K562 (cell line): ENCODE measurements around the gene TIGD4. TPM values are rescaled to one million over a fixed set of nuclear protein-coding genes. Genes with fewer than 3 reads are reported as not detected.

Experiments
- ATAC-seq: fragments of 200-7000 bp; cut with Tn5 transposase; 3 replicates; pipeline ENCODE4 v1.9.1; 2020; ENCODE audit warnings: moderate library complexity
- BruUV-seq: library from RNA; stranded (reverse); fragments of 400-500 nt; replicated peaks from 2 replicates; lab custom pipeline; 2021; lab: Mats Ljungman, UMichigan
- CTCF ChIA-PET: fragments of 300-600 bp; formaldehyde crosslinking; extraction: SDS; loops from one replicate; lab custom pipeline; 2021; ENCODE audit warnings: low intra/inter-chr PET ratio; lab: Yijun Ruan, JAX
- POLR2A ChIA-PET: fragments of 300-600, 350-650 bp; sonication (Branson Sonifier 250); formaldehyde crosslinking; extraction: SDS; loops from one replicate; lab custom pipeline; 2021; ENCODE audit warnings: antibody characterized with exemption, inconsistent platforms; lab: Yijun Ruan, JAX
- DNase-seq, 4 experiments: peaks; one replicate each; pipeline versions ENCODE4 v3.0.0 to v3.0.0-alpha.2; 2011 to 2018; ENCODE audit warnings: low spot score in 3 of 4, mixed read lengths in 3 of 4; ENCODE audit errors: extremely low read depth in 1 of 4
- FAIRE-seq: peaks from 2 replicates; lab custom pipeline; 2011; peaks lifted over from hg19 to GRCh38; lab: Jason Lieb, UNC
- H2AFZ ChIP-seq: 2 replicates; pipeline ENCODE4 v1.6.0; 2011; ENCODE audit warnings: low read depth, low read length, control low read depth, inconsistent platforms
- H3K27ac ChIP-seq: fragments of 200-600 bp; 3 replicates; pipeline ENCODE4 v1.8.0; 2011; ENCODE audit warnings: low read depth, mild to moderate bottlenecking, control low read depth, inconsistent platforms, low read length, moderate library complexity, mixed read lengths; ENCODE audit errors: extremely low read depth
- H3K27me3 ChIP-seq, 2 experiments: fragments of 300-600 bp in 1 of 2; 2 replicates in 1 of 2; 3 replicates in 1 of 2; pipeline versions ENCODE4 v1.6.0 to v1.8.0; 2011; ENCODE audit warnings: inconsistent platforms in 2 of 2, low read length in 2 of 2, mild to moderate bottlenecking in 1 of 2, mixed read lengths in 1 of 2, moderate library complexity in 1 of 2; ENCODE audit not compliant: control insufficient read depth in 2 of 2, insufficient read depth in 2 of 2
- H3K36me3 ChIP-seq: fragments of 300-600 bp; 3 replicates; pipeline ENCODE4 v1.8.0; 2011; ENCODE audit warnings: mild to moderate bottlenecking, low read length, inconsistent platforms; ENCODE audit not compliant: control insufficient read depth, insufficient read depth
- H3K4me1 ChIP-seq, 2 experiments: fragments of 200-600 bp in 1 of 2; replicated peaks in 1 of 2; 2 replicates in 1 of 2; 3 replicates in 1 of 2; pipeline versions ENCODE4 v1.5.1 to v1.8.0; 2011; ENCODE audit warnings: inconsistent platforms in 2 of 2, low read length in 2 of 2, mild to moderate bottlenecking in 1 of 2, mixed read lengths in 1 of 2, moderate library complexity in 1 of 2; ENCODE audit not compliant: control insufficient read depth in 2 of 2, insufficient read depth in 2 of 2
- H3K4me2 ChIP-seq: 2 replicates; pipeline ENCODE4 v1.6.1; 2011; ENCODE audit warnings: low read length, control low read depth, inconsistent platforms, mixed read lengths; ENCODE audit not compliant: insufficient read depth
- H3K4me3 ChIP-seq: fragments of 200-600 bp; sonication (generic), shearing (Covaris generic); 2 replicates; pipeline ENCODE4 v1.5.1; 2016; ENCODE audit warnings: control low read depth, inconsistent platforms
- H3K79me2 ChIP-seq: fragments of 200-600 bp; 3 replicates; pipeline ENCODE4 v1.8.0; 2011; ENCODE audit warnings: low read length, inconsistent platforms; ENCODE audit not compliant: control insufficient read depth, insufficient read depth
- H3K9ac ChIP-seq, 2 experiments: 2 replicates each; pipeline versions ENCODE4 v1.6.0 to v1.6.1; 2011; ENCODE audit warnings: low read depth in 2 of 2, low read length in 2 of 2, control low read depth in 1 of 2, inconsistent platforms in 1 of 2, mild to moderate bottlenecking in 1 of 2, mixed read lengths in 1 of 2; ENCODE audit not compliant: insufficient read depth in 1 of 2
- H3K9me1 ChIP-seq: one replicate; pipeline ENCODE4 v1.6.0; 2011; ENCODE audit warnings: inconsistent platforms, mild to moderate bottlenecking, low read length, moderate library complexity; ENCODE audit not compliant: control insufficient read depth, insufficient read depth
- H3K9me3 ChIP-seq: replicated peaks from 2 replicates; pipeline ENCODE4 v1.5.1; 2011; ENCODE audit warnings: low read depth, low read length, inconsistent platforms; ENCODE audit not compliant: control insufficient read depth, insufficient read depth
- H4K20me1 ChIP-seq: replicated peaks from 2 replicates; pipeline ENCODE4 v1.6.1; 2011; ENCODE audit warnings: low read length, inconsistent platforms, mixed read lengths; ENCODE audit not compliant: control insufficient read depth, insufficient read depth
- STAG1 ChIP-seq: sonication (generic); formaldehyde crosslinking; IDR thresholded peaks from 2 replicates; pipeline ENCODE4 v1.5.0; 2020; ENCODE audit warnings: missing genetic modification reagents, borderline replicate concordance
- in situ Hi-C: fragments of 300-500 bp; cut with MboI; formaldehyde crosslinking; loops from 4 replicates; pipeline ENCODE4 v1.15.0; 2018; ENCODE audit warnings: inconsistent platforms, mixed read lengths
- intact Hi-C: fragments of 100-400 bp; cut with micrococcal nuclease; formaldehyde crosslinking; loops from 2 replicates; pipeline ENCODE4 v1.14.2; 2022
- polyA plus RNA-seq, 8 experiments: library from polyadenylated mRNA; depleted of rRNA in 4 of 8; stranded (reverse) in 5 of 8; unstranded in 3 of 8; fragments of >200 nt; fragmentation: Nextera tagmentation in 2 of 8; fragmentation: Illumina TruSeq in 1 of 8; extraction: Ambion mirVana in 2 of 8; extraction: Trizol in 1 of 8; gene quantifications; 2 replicates each; pipeline versions ENCODE4 v1.2.1 to v1.2.3, GENCODE V29; 2011 to 2014; ENCODE audit warnings: inconsistent platforms in 1 of 8, missing spikeins in 1 of 8
- total RNA-seq, 7 experiments: library from RNA; depleted of rRNA in 6 of 7; stranded (reverse); fragments of >200 nt in 6 of 7; fragmentation: Illumina TruSeq in 2 of 7; extraction: Trizol in 2 of 7; gene quantifications; 2 replicates each; pipeline versions ENCODE4 v1.2.1 to v1.2.3, GENCODE V29; 2011 to 2021; ENCODE audit warnings: low replicate concordance in 1 of 7
- TF ChIP-seq, protein P1 (sequence below), 2 experiments: IDR thresholded peaks; 2 replicates each; pipeline ENCODE4 v1.6.1; 2012; ENCODE audit warnings: improper control_type of control experiment in 2 of 2, low read depth in 2 of 2, low read length in 2 of 2, borderline replicate concordance in 1 of 2

Gene TIGD4
- total and polyA plus RNA-seq, 9 of the 15 experiments (the other 6 are each of a cell fraction or from before 2014, with no cell fraction given), result 0.07 to 0.28 (median 0.18) TPM

DNA sequence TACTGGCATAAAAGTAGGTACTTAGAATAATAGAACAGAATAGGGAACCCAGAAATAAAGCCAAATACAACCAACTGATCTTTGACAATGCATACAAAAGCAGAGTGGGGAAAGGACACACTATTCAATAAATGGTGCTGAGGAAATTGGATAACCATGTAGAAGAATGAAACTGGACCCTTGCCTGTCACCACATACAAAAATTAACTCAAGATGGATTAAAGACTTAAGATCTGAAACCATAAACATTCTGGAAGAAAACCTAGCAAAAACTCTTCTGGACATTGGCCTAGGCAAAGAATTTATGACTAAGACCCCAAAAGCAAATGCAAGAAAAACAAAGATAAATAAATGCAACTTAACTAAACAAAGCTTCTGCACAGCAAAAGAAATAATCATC, 45.8 kb upstream of the TIGD4 start:
- 0 out of 3 replicates have a peak, but pooled peaks cover 2% of the 10 kb centered on the region for H3K36me3 ChIP-seq
- POLR2A ChIA-PET, result no interaction called here

More for the DNA sequence above, 45.8 kb upstream of the TIGD4 start:
- no peak for DNase-seq
- no peak overlapping the region for H2AFZ ChIP-seq
- H3K4me3 ChIP-seq, result no peak overlapping the region
- no peak for FAIRE-seq
- H3K4me1 ChIP-seq, result no peaks in the 10 kb centered on the region
- H3K79me2 ChIP-seq, result no peaks in the 10 kb centered on the region
- BruUV-seq, result no TSS peak
- no peak for ATAC-seq
- TF ChIP-seq, protein P1, sequence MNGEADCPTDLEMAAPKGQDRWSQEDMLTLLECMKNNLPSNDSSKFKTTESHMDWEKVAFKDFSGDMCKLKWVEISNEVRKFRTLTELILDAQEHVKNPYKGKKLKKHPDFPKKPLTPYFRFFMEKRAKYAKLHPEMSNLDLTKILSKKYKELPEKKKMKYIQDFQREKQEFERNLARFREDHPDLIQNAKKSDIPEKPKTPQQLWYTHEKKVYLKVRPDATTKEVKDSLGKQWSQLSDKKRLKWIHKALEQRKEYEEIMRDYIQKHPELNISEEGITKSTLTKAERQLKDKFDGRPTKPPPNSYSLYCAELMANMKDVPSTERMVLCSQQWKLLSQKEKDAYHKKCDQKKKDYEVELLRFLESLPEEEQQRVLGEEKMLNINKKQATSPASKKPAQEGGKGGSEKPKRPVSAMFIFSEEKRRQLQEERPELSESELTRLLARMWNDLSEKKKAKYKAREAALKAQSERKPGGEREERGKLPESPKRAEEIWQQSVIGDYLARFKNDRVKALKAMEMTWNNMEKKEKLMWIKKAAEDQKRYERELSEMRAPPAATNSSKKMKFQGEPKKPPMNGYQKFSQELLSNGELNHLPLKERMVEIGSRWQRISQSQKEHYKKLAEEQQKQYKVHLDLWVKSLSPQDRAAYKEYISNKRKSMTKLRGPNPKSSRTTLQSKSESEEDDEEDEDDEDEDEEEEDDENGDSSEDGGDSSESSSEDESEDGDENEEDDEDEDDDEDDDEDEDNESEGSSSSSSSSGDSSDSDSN (IDR thresholded peaks at IDR 0.05; ENCODE audit: borderline replicate concordance in 1 of 2, low read depth in 2 of 2, low read length in 2 of 2), result no peak
- TF ChIP-seq STAG1, result no peak
- H3K27me3 ChIP-seq, result no peaks in the 10 kb centered on the region
- no peak overlapping the region for H3K9ac ChIP-seq
- H3K4me2 ChIP-seq, result no peak overlapping the region
- no peaks in the 10 kb centered on the region for H4K20me1 ChIP-seq
- no peak overlapping the region for H3K27ac ChIP-seq
- in situ Hi-C loops (loop anchor here (25.0 kb wide), 1 partner anchor 487 kb away; no protein-coding TSS in a partner anchor), intact Hi-C loops (no loop called here)
- H3K9me3 ChIP-seq, result no peaks in the 10 kb centered on the region
- CTCF ChIA-PET, result interaction anchor here (0.6 kb wide), 1 partner anchor 1589 kb away, joined by 4 read pairs; no protein-coding TSS in a partner anchor
- H3K9me1 ChIP-seq, result no peaks in the 10 kb centered on the region
